Colonic mucosa (tissue), 4 donors: ENCODE data around the gene MPHOSPH10. TPM values are rescaled to one million over a fixed set of nuclear protein-coding genes. Genes with fewer than 3 reads are reported as not detected.
A peak's percentile ranks its signal among the peaks of the same experiment; 100 is the strongest.
"Not testable (repeated sequence)": the region's sequence is repeated elsewhere in the genome, so short reads cannot be mapped to it uniquely, and the experiment has no call there.

Source experiments
- DNase-seq: peaks from one replicate; pipeline ENCODE4 v3.0.0-alpha.2; 2020
- H3K27ac ChIP-seq: fragments of 200-600 bp; one replicate; pipeline ENCODE4 v1.8.0; 2021
- H3K27me3 ChIP-seq: fragments of 200-600 bp; one replicate; pipeline ENCODE4 v1.8.0; 2021
- H3K36me3 ChIP-seq: fragments of 200-600 bp; one replicate; pipeline ENCODE4 v1.8.0; 2021
- H3K4me1 ChIP-seq: fragments of 200-600 bp; one replicate; pipeline ENCODE4 v1.8.0; 2021; ENCODE audit warnings: mild to moderate bottlenecking
- H3K4me3 ChIP-seq: fragments of 200-600 bp; one replicate; pipeline ENCODE4 v1.8.0; 2021
- H3K9ac ChIP-seq, 2 donors: one replicate each; pipeline ENCODE4 v1.7.0; 2013; ENCODE audit warnings: control low read depth in 2 of 2, low read depth in 2 of 2, low read length in 2 of 2
- H3K9me3 ChIP-seq: fragments of 200-600 bp; one replicate; pipeline ENCODE4 v1.8.0; 2021
- intact Hi-C: fragments of 100-400 bp; cut with DNase I; formaldehyde crosslinking; loops from one replicate; pipeline ENCODE4 v1.14.1; 2022
- total RNA-seq, 2 donors: library from RNA; stranded (reverse); fragmentation: NEBNext Ultra II Directional in 1 of 2; extraction: Animal tissue kit (Norgen Biotek cat#: 25700) in 1 of 2; gene quantifications; one replicate each; pipeline ENCODE4 v1.2.1, GENCODE V29; 2021
- TF ChIP-seq, protein P1 (sequence below): fragments of 200-600 bp; IDR thresholded peaks from one replicate; pipeline ENCODE4 v1.8.0; 2022; ENCODE audit warnings: antibody characterized with exemption, mild to moderate bottlenecking
- donor health status: healthy.
- donor health status: DM: no; HTN: no; CAD: no.
- donor health status: DM: no; HTN: no; CAD: no.

Gene MPHOSPH10
- total RNA-seq = 10 to 100 TPM; 18.7 to 26.4 TPM

DNA sequence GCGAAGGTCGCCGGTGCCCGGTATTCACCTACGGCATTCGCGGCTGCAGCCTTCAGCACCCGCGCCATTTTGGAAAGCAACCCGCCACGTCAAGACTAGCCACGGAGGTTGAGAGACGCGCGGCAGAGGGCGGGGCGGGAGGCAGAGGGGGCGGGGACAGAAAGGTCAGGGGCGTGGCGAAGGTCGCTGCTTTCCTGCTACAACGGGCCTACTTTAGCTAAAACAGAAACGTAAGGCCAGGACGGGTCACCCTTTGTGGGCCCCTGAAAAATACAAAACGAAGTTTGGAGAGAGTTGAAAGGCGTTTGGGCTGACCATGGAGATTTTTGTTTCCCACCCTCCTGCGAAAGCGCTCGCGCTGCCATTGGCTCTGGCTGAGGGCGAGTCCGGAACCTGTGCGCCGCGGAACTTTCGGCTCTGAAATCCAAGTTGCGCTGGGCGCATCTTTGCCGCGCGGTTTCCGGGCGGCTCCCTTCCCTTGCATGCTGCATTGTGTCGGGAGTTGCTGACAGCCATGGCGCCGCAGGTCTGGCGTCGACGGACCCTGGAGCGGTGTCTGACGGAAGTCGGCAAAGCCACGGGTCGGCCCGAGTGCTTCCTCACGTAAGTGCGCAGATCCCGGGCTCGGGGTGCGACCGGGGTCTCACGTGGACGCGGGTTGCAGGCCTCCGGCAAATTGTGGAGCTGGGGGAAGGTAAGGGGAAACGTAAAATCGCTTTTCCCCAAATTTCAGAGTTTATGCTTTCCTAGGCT lies at the start of gene MPHOSPH10, which contains the start of gene MCEE:
Gene MPHOSPH10 (plus strand): TSS at position 483 of the 753 bp plus-strand sequence. CDS start 32 bp downstream, at position 515.
Gene MCEE (minus strand): TSS at position 78 of the 753 bp plus-strand sequence. CDS start 10 bp downstream, at position 68.
- Histone ChIP-seq H3K4me3 (peak within 1 kb of the TSS; percentile 78), H3K27me3 (no peaks in the 10 kb centered on the region), H3K4me1 (peaks cover 6% of the 10 kb centered on the region), H3K36me3 (peaks cover 11% of the 10 kb centered on the region), H3K9me3 (no peaks in the 10 kb centered on the region), H3K9ac (peak within 1 kb of the TSS; percentile 82 to 85), H3K27ac (peak within 1 kb of the TSS; percentile 95)
- DNase-seq = peak; percentile 95
- TF ChIP-seq, protein P1, sequence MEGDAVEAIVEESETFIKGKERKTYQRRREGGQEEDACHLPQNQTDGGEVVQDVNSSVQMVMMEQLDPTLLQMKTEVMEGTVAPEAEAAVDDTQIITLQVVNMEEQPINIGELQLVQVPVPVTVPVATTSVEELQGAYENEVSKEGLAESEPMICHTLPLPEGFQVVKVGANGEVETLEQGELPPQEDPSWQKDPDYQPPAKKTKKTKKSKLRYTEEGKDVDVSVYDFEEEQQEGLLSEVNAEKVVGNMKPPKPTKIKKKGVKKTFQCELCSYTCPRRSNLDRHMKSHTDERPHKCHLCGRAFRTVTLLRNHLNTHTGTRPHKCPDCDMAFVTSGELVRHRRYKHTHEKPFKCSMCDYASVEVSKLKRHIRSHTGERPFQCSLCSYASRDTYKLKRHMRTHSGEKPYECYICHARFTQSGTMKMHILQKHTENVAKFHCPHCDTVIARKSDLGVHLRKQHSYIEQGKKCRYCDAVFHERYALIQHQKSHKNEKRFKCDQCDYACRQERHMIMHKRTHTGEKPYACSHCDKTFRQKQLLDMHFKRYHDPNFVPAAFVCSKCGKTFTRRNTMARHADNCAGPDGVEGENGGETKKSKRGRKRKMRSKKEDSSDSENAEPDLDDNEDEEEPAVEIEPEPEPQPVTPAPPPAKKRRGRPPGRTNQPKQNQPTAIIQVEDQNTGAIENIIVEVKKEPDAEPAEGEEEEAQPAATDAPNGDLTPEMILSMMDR = no peak
- intact Hi-C loops = no loop called here

- intact Hi-C loops = no loop called here
- H3K27ac ChIP-seq = no peak overlapping the region
Measured at GRCh38 chr2:71082402-71083252, 47.8 kb upstream of the MPHOSPH10 start.

GRCh38 chr2:71083297-71083696 lies 47.1 kb upstream of the MPHOSPH10 start:
- H3K4me3 ChIP-seq, H3K4me1 ChIP-seq, H3K27ac ChIP-seq, intact Hi-C loops, DNase-seq, H3K27me3 ChIP-seq, H3K9ac ChIP-seq, H3K36me3 ChIP-seq, H3K9me3 ChIP-seq: not testable (repeated sequence)

More at GRCh38 chr2:71082402-71083252, 47.8 kb upstream of the MPHOSPH10 start:
- Histone ChIP-seq H3K9ac (no peak overlapping the region), H3K36me3 (no peaks in the 10 kb centered on the region), H3K4me1 (no peaks in the 10 kb centered on the region), H3K27me3 (no peaks in the 10 kb centered on the region), H3K4me3 (no peak overlapping the region), H3K9me3 (no peaks in the 10 kb centered on the region)
- DNase-seq = no peak
- TF ChIP-seq, protein P1 = no peak

- H3K9me3 ChIP-seq, H3K27me3 ChIP-seq, H3K36me3 ChIP-seq, H3K9ac ChIP-seq, H3K4me3 ChIP-seq, intact Hi-C loops, H3K4me1 ChIP-seq, H3K27ac ChIP-seq, DNase-seq: not testable (repeated sequence)
Measured at GRCh38 chr2:71083752-71084312, 46.6 kb upstream of the MPHOSPH10 start.

- H3K9ac ChIP-seq, H3K27me3 ChIP-seq, H3K4me1 ChIP-seq, H3K27ac ChIP-seq, H3K4me3 ChIP-seq, H3K9me3 ChIP-seq, DNase-seq, H3K36me3 ChIP-seq, intact Hi-C loops: not testable (repeated sequence)
Measured at GRCh38 chr2:71085325-71086003, 45.0 kb upstream of the MPHOSPH10 start.

- H3K9me3 ChIP-seq, intact Hi-C loops, H3K27me3 ChIP-seq, H3K4me3 ChIP-seq, H3K27ac ChIP-seq, H3K9ac ChIP-seq, H3K36me3 ChIP-seq, DNase-seq, H3K4me1 ChIP-seq: not testable (repeated sequence)
Measured at GRCh38 chr2:71089475-71089874, 41.0 kb upstream of the MPHOSPH10 start.

DNA sequence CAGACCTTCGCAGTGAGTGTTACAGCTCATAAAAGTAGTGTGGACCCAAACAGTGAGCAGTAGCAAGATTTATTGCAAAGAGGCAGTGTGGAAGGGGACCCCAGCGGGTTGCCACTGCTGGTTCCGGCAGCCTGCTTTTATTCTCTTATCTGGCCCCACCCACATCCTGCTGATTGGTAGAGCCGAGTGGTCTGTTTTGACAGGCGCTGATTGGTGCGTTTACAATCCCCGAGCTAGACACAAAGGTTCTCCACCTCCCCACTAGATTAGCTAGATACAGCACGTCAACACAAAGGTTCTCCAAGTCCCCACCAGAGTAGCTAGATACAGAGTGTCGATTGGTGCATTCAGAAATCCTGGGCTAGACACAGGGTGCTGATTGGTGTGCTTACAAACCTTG lies 38.6 kb upstream of the MPHOSPH10 start:
- H3K4me3 ChIP-seq, DNase-seq, H3K27me3 ChIP-seq, H3K9me3 ChIP-seq, H3K36me3 ChIP-seq, intact Hi-C loops, H3K9ac ChIP-seq, H3K27ac ChIP-seq, H3K4me1 ChIP-seq: not testable (repeated sequence)

DNA sequence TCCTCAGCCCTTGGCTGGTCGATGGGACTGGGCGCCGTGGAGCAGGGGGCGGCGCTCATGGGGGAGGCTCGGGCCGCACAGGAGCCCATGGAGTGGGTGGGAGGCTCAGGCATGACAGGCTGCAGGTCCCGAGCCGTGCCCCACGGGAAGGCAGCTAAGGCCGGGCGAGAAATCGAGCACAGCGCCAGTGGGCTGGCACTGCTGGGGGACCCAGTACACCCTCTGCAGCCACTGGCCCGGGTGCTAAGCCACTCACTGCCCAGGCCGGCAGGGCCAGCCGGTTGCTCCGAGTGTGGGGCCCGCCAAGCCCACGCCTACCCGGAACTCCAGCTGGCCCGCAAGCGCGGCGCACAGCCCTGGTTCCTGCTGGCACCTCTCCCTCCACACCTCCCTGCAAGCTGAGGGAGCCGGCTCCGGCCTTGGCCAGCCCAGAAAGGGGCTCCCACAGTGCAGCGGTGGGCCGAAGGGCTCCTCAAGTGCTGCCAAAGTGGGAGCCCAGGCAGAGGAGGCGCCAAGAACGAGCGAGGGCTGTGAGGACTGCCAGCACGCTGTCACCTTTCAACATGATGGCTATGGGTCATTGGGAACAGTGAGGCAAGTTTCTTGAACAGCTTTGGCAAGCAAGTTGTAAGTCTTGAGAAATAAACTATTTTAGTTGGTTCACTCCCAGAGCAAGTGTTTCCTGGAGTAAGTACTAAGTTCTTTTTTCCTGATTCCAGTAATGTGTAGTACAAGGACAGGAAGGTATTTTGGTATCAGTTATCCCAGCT lies 37.8 kb upstream of the MPHOSPH10 start:
- H3K36me3 ChIP-seq, H3K27ac ChIP-seq, H3K9me3 ChIP-seq, H3K4me3 ChIP-seq, DNase-seq, H3K9ac ChIP-seq, intact Hi-C loops, H3K4me1 ChIP-seq, H3K27me3 ChIP-seq: not testable (repeated sequence)
